GM23338 (cell line): ENCODE measurements around the gene CACNA2D3.

Source experiments
- CREB1 ChIP-seq: fragments of 250-450 bp; sonication (Bioruptor Pico); IDR thresholded peaks from 2 replicates; pipeline ENCODE4 v1.5.0; 2020; ENCODE audit warnings: low read depth, mild to moderate bottlenecking, moderate library complexity
- EZH2 ChIP-seq: fragments of 200-600 bp; sonication (generic); IDR thresholded peaks from one replicate; pipeline ENCODE4 v1.8.0; 2017; ENCODE audit warnings: antibody characterized with exemption, mild to moderate bottlenecking, low read depth; ENCODE audit not compliant: unreplicated experiment
- EZH2phosphoT487 ChIP-seq: fragments of 200-600 bp; sonication (generic); IDR thresholded peaks from one replicate; pipeline ENCODE4 v1.8.1; 2018; ENCODE audit warnings: antibody characterized with exemption; ENCODE audit not compliant: unreplicated experiment
- JUNB ChIP-seq: IDR thresholded peaks from one replicate; pipeline ENCODE4 v1.6.1; 2016; ENCODE audit warnings: antibody characterized with exemption; ENCODE audit not compliant: unreplicated experiment
- NANOG ChIP-seq: IDR thresholded peaks from 2 replicates; pipeline ENCODE4 v1.6.1; 2016; ENCODE audit warnings: antibody characterized with exemption, borderline replicate concordance
- POLR2AphosphoS5 ChIP-seq: IDR thresholded peaks from 2 replicates; pipeline ENCODE4 v1.6.1; 2016; ENCODE audit warnings: antibody characterized with exemption, low read depth
- STAT1 ChIP-seq: IDR thresholded peaks from one replicate; pipeline ENCODE4 v1.6.1; 2016; ENCODE audit warnings: antibody characterized with exemption; ENCODE audit not compliant: unreplicated experiment
- ZNF331 ChIP-seq: fragments of 250-450 bp; sonication (Bioruptor Pico); IDR thresholded peaks from 2 replicates; pipeline ENCODE4 v1.5.0; 2020; ENCODE audit warnings: low read depth, mild to moderate bottlenecking, moderate library complexity
- TF ChIP-seq, protein P1 (sequence below), 2 experiments: fragments of 200-600 bp in 1 of 2; sonication (generic) in 1 of 2; conservative IDR thresholded peaks; 2 replicates each; pipeline versions ENCODE4 v1.5.1 to v1.6.1; 2016 to 2017; ENCODE audit warnings: antibody characterized with exemption in 2 of 2, low read depth in 2 of 2, mild to moderate bottlenecking in 2 of 2, moderate library complexity in 1 of 2
- TF ChIP-seq, protein P2 (sequence below): IDR thresholded peaks from one replicate; pipeline ENCODE4 v1.6.1; 2018; ENCODE audit warnings: antibody characterized with exemption; ENCODE audit not compliant: unreplicated experiment
- TF ChIP-seq, protein P3 (sequence below): fragments of 250-450 bp; sonication (Bioruptor Pico); IDR thresholded peaks from 2 replicates; pipeline ENCODE4 v1.5.0; 2020; ENCODE audit warnings: mild to moderate bottlenecking, moderate library complexity

DNA sequence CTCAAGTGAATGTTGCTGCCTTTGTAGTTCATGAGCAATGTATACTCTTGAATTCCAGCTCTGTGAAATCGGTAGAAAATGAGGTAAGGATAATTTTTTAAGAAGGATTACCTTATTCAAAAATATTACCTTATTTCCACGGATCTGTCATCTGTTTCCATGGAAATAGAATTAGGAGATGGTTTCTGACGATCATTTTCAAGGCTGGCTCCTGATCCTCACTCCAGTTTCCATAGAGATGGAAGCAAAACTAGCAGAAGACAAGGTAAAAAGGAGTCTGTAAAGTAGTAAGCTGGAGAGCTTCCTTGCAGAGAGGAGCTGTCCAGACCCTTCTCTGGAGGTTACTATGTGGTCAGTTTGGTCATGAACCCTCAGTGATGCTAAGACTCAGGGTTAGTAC is 55.5 kb downstream of the CACNA2D3 start:
- TF ChIP-seq, protein P1, sequence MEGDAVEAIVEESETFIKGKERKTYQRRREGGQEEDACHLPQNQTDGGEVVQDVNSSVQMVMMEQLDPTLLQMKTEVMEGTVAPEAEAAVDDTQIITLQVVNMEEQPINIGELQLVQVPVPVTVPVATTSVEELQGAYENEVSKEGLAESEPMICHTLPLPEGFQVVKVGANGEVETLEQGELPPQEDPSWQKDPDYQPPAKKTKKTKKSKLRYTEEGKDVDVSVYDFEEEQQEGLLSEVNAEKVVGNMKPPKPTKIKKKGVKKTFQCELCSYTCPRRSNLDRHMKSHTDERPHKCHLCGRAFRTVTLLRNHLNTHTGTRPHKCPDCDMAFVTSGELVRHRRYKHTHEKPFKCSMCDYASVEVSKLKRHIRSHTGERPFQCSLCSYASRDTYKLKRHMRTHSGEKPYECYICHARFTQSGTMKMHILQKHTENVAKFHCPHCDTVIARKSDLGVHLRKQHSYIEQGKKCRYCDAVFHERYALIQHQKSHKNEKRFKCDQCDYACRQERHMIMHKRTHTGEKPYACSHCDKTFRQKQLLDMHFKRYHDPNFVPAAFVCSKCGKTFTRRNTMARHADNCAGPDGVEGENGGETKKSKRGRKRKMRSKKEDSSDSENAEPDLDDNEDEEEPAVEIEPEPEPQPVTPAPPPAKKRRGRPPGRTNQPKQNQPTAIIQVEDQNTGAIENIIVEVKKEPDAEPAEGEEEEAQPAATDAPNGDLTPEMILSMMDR (conservative IDR thresholded peaks at IDR 0.05; ENCODE audit: low read depth in 2 of 2) = no peak
- TF ChIP-seq, protein P2, sequence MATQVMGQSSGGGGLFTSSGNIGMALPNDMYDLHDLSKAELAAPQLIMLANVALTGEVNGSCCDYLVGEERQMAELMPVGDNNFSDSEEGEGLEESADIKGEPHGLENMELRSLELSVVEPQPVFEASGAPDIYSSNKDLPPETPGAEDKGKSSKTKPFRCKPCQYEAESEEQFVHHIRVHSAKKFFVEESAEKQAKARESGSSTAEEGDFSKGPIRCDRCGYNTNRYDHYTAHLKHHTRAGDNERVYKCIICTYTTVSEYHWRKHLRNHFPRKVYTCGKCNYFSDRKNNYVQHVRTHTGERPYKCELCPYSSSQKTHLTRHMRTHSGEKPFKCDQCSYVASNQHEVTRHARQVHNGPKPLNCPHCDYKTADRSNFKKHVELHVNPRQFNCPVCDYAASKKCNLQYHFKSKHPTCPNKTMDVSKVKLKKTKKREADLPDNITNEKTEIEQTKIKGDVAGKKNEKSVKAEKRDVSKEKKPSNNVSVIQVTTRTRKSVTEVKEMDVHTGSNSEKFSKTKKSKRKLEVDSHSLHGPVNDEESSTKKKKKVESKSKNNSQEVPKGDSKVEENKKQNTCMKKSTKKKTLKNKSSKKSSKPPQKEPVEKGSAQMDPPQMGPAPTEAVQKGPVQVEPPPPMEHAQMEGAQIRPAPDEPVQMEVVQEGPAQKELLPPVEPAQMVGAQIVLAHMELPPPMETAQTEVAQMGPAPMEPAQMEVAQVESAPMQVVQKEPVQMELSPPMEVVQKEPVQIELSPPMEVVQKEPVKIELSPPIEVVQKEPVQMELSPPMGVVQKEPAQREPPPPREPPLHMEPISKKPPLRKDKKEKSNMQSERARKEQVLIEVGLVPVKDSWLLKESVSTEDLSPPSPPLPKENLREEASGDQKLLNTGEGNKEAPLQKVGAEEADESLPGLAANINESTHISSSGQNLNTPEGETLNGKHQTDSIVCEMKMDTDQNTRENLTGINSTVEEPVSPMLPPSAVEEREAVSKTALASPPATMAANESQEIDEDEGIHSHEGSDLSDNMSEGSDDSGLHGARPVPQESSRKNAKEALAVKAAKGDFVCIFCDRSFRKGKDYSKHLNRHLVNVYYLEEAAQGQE = no peak
- TF ChIP-seq JUNB = no peak
- no peak for TF ChIP-seq CREB1
- no peak for TF ChIP-seq POLR2AphosphoS5
- no peak for TF ChIP-seq EZH2
- TF ChIP-seq EZH2phosphoT487 = no peak
- TF ChIP-seq NANOG = no peak
- TF ChIP-seq ZNF331 (CRISPR knock-in tag) = no peak
- TF ChIP-seq, protein P3, sequence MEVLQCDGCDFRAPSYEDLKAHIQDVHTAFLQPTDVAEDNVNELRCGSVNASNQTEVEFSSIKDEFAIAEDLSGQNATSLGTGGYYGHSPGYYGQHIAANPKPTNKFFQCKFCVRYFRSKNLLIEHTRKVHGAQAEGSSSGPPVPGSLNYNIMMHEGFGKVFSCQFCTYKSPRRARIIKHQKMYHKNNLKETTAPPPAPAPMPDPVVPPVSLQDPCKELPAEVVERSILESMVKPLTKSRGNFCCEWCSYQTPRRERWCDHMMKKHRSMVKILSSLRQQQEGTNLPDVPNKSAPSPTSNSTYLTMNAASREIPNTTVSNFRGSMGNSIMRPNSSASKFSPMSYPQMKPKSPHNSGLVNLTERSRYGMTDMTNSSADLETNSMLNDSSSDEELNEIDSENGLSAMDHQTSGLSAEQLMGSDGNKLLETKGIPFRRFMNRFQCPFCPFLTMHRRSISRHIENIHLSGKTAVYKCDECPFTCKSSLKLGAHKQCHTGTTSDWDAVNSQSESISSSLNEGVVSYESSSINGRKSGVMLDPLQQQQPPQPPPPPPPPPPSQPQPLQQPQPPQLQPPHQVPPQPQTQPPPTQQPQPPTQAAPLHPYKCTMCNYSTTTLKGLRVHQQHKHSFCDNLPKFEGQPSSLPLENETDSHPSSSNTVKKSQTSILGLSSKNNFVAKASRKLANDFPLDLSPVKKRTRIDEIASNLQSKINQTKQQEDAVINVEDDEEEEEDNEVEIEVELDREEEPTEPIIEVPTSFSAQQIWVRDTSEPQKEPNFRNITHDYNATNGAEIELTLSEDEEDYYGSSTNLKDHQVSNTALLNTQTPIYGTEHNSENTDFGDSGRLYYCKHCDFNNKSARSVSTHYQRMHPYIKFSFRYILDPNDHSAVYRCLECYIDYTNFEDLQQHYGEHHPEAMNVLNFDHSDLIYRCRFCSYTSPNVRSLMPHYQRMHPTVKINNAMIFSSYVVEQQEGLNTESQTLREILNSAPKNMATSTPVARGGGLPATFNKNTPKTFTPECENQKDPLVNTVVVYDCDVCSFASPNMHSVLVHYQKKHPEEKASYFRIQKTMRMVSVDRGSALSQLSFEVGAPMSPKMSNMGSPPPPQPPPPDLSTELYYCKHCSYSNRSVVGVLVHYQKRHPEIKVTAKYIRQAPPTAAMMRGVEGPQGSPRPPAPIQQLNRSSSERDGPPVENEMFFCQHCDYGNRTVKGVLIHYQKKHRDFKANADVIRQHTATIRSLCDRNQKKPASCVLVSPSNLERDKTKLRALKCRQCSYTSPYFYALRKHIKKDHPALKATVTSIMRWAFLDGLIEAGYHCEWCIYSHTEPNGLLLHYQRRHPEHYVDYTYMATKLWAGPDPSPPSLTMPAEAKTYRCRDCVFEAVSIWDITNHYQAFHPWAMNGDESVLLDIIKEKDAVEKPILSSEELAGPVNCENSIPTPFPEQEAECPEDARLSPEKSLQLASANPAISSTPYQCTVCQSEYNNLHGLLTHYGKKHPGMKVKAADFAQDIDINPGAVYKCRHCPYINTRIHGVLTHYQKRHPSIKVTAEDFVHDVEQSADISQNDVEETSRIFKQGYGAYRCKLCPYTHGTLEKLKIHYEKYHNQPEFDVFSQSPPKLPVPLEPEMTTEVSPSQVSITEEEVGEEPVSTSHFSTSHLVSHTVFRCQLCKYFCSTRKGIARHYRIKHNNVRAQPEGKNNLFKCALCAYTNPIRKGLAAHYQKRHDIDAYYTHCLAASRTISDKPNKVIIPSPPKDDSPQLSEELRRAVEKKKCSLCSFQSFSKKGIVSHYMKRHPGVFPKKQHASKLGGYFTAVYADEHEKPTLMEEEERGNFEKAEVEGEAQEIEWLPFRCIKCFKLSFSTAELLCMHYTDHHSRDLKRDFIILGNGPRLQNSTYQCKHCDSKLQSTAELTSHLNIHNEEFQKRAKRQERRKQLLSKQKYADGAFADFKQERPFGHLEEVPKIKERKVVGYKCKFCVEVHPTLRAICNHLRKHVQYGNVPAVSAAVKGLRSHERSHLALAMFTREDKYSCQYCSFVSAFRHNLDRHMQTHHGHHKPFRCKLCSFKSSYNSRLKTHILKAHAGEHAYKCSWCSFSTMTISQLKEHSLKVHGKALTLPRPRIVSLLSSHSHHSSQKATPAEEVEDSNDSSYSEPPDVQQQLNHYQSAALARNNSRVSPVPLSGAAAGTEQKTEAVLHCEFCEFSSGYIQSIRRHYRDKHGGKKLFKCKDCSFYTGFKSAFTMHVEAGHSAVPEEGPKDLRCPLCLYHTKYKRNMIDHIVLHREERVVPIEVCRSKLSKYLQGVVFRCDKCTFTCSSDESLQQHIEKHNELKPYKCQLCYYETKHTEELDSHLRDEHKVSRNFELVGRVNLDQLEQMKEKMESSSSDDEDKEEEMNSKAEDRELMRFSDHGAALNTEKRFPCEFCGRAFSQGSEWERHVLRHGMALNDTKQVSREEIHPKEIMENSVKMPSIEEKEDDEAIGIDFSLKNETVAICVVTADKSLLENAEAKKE = no peak
- TF ChIP-seq STAT1 = no peak
